ENCODE results near the gene SASH3.

Gene SASH3

GRCh38 chrX:129786210-129786651 lies 6.5 kb downstream of the SASH3 start:
- H3K27ac ChIP-seq: no peak overlapping the region
- no peaks in the 10 kb centered on the region for H3K4me1 ChIP-seq
- no peak overlapping the region for H3K4me3 ChIP-seq

GRCh38 chrX:129787336-129788055 lies 7.7 kb downstream of the SASH3 start:
- Histone ChIP-seq H3K4me1 (no peaks in the 10 kb centered on the region), H3K4me3 (no peak overlapping the region), H3K9me3 (no peaks in the 10 kb centered on the region), H3K36me3 (no peaks in the 10 kb centered on the region), H3K27me3 (no peaks in the 10 kb centered on the region), H3K27ac (no peak overlapping the region)
- intact Hi-C loops (cut with DNase I; ENCODE audit: low total_unique reads): no loop called here
- TF ChIP-seq, protein P1, sequence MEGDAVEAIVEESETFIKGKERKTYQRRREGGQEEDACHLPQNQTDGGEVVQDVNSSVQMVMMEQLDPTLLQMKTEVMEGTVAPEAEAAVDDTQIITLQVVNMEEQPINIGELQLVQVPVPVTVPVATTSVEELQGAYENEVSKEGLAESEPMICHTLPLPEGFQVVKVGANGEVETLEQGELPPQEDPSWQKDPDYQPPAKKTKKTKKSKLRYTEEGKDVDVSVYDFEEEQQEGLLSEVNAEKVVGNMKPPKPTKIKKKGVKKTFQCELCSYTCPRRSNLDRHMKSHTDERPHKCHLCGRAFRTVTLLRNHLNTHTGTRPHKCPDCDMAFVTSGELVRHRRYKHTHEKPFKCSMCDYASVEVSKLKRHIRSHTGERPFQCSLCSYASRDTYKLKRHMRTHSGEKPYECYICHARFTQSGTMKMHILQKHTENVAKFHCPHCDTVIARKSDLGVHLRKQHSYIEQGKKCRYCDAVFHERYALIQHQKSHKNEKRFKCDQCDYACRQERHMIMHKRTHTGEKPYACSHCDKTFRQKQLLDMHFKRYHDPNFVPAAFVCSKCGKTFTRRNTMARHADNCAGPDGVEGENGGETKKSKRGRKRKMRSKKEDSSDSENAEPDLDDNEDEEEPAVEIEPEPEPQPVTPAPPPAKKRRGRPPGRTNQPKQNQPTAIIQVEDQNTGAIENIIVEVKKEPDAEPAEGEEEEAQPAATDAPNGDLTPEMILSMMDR (IDR thresholded peaks at IDR 0.05): no peak
- DNase-seq: no peak

More at GRCh38 chrX:129786210-129786651, 6.5 kb downstream of the SASH3 start:
- Histone ChIP-seq H3K36me3 (no peaks in the 10 kb centered on the region), H3K27me3 (no peaks in the 10 kb centered on the region), H3K9me3 (no peaks in the 10 kb centered on the region)
- TF ChIP-seq, protein P1 (IDR thresholded peaks at IDR 0.05): no peak
- intact Hi-C loops (cut with DNase I; ENCODE audit: low total_unique reads): no loop called here
- DNase-seq: no peak

GRCh38 chrX:129788527-129788926 lies 8.8 kb downstream of the SASH3 start:
- DNase-seq: no peak
- Histone ChIP-seq H3K27ac (no peak overlapping the region), H3K4me1 (no peaks in the 10 kb centered on the region), H3K36me3 (no peaks in the 10 kb centered on the region), H3K27me3 (no peaks in the 10 kb centered on the region), H3K4me3 (no peak overlapping the region), H3K9me3 (no peaks in the 10 kb centered on the region)
- TF ChIP-seq, protein P1 (IDR thresholded peaks at IDR 0.05): no peak
- intact Hi-C loops (cut with DNase I; ENCODE audit: low total_unique reads): no loop called here

GRCh38 chrX:129790146-129790545 lies 10.4 kb downstream of the SASH3 start:
- Histone ChIP-seq H3K4me3 (no peak overlapping the region), H3K4me1 (no peaks in the 10 kb centered on the region), H3K36me3 (no peaks in the 10 kb centered on the region), H3K27me3 (no peaks in the 10 kb centered on the region), H3K27ac (no peak overlapping the region), H3K9me3 (no peaks in the 10 kb centered on the region)
- no peak for DNase-seq
- TF ChIP-seq, protein P1 (IDR thresholded peaks at IDR 0.05): no peak
- intact Hi-C loops (cut with DNase I; ENCODE audit: low total_unique reads): no loop called here

DNA sequence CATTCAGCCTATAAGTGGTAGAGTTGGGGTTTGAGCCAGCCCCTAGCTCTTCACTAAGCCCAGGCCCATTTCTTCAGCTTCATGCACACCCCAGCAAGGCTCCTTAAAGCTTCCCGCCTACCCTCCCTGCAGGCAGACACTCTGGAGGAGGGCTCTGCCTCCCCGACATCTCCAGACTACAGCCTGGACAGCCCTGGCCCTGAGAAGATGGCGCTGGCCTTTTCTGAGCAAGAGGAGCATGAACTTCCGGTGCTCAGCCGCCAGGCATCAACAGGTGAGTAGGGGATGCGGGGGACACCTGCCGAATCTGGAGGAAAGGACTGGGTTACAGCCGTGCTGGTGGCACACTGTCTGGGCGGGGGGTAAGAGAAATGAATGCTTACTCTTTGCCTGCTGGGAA lies 11.1 kb downstream of the SASH3 start:
- no peaks in the 10 kb centered on the region for H3K36me3 ChIP-seq
- DNase-seq: no peak
- no peaks in the 10 kb centered on the region for H3K27me3 ChIP-seq
- TF ChIP-seq, protein P1 (IDR thresholded peaks at IDR 0.05): no peak
- intact Hi-C loops (cut with DNase I; ENCODE audit: low total_unique reads): no loop called here
- H3K27ac ChIP-seq: no peak overlapping the region
- no peaks in the 10 kb centered on the region for H3K9me3 ChIP-seq
- H3K4me1 ChIP-seq: no peaks in the 10 kb centered on the region
- no peak overlapping the region for H3K4me3 ChIP-seq

Data from tibial artery (tissue), 4 donors.